Brain microvascular endothelial cell (primary cell): ENCODE results near the gene YPEL4.

Source experiments
- DNase-seq: peaks from one replicate; pipeline ENCODE4 v3.0.0-alpha.2; 2020
- H3K27ac ChIP-seq: fragments of 250-450 bp; sonication (Bioruptor Pico); 2 replicates; pipeline ENCODE4 v1.5.1; 2020; ENCODE audit warnings: mild to moderate bottlenecking, moderate library complexity
- H3K27me3 ChIP-seq: fragments of 250-450 bp; sonication (Bioruptor Pico); replicated peaks from 2 replicates; pipeline ENCODE4 v1.5.1; 2020; ENCODE audit warnings: mild to moderate bottlenecking
- H3K36me3 ChIP-seq: fragments of 250-450 bp; sonication (Bioruptor Pico); replicated peaks from 2 replicates; pipeline ENCODE4 v1.5.1; 2020; ENCODE audit warnings: mild to moderate bottlenecking
- H3K4me3 ChIP-seq: 2 replicates; pipeline ENCODE4 v1.5.1; 2011; ENCODE audit warnings: low read depth, mild to moderate bottlenecking, control low read depth, low read length, moderate library complexity
- CTCF ChIP-seq: IDR thresholded peaks from 2 replicates; pipeline ENCODE4 v1.5.1; 2011; ENCODE audit warnings: low read depth, mild to moderate bottlenecking, moderate library complexity, low read length, control low read depth, inconsistent platforms; ENCODE audit errors: missing control alignments
- in situ Hi-C: cut with HindIII; loops from 2 replicates; pipeline ENCODE4 v1.10.0; 2017; ENCODE audit warnings: low sequenced_read_pairs, low pct_ligation_motif_present

The YPEL4 gene

GRCh38 chr11:57597916-57598830 lies 51.5 kb downstream of the YPEL4 start:
- no peak overlapping the region for H3K27ac ChIP-seq
- in situ Hi-C loops = no loop called here
- no peak for TF ChIP-seq CTCF
- H3K36me3 ChIP-seq = no peaks in the 10 kb centered on the region
- DNase-seq = no peak
- no peaks in the 10 kb centered on the region for H3K27me3 ChIP-seq
- peak overlapping the region; percentile 35 for H3K4me3 ChIP-seq

GRCh38 chr11:57597461-57597915 lies 52.2 kb downstream of the YPEL4 start, which contains the start of gene SERPING1:
Gene SERPING1, plus strand, starts transcription at chr11:57597685. Its CDS starts 586 bp downstream, at chr11:57598271.
- peak within 1 kb of the TSS; percentile 35 for H3K4me3 ChIP-seq
- no peak for DNase-seq
- in situ Hi-C loops = no loop called here

GRCh38 chr11:57596266-57596885 lies 53.3 kb downstream of the YPEL4 start:
- Histone ChIP-seq H3K27me3 (no peaks in the 10 kb centered on the region), H3K36me3 (no peaks in the 10 kb centered on the region), H3K27ac (no peak overlapping the region), H3K4me3 (no peak overlapping the region)
- in situ Hi-C loops = no loop called here
- no peak for DNase-seq
- TF ChIP-seq CTCF = no peak

More at GRCh38 chr11:57597461-57597915, 52.2 kb downstream of the YPEL4 start, which contains the start of gene SERPING1:
- Histone ChIP-seq H3K27me3 (no peaks in the 10 kb centered on the region), H3K36me3 (no peaks in the 10 kb centered on the region), H3K27ac (no peak within 1 kb of the TSS)
- TF ChIP-seq CTCF = no peak
